ENCODE data around the gene CYP46A1.

Gene CYP46A1

DNA sequence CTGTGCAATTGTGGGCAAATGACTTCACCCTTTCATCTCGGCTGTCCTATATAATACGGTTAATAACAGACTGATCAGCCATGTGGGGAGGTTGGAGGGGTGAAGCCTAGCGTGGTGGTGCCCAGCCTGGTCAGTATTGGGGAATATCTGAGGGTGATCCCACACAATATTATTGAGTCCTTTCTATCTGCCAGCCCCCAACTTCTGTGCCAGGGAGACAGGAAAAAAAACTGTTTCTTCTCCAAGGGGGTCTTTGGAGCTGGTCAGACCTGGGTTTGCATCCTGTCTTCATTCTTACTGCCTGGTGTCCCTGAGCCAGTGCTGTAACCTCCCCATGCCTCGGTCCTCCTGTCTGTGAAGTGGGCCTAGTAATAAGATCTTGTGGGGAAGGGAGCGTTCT, 6.5 kb downstream of the CYP46A1 start:
- no peak for DNase-seq

GRCh38 chr14:99691111-99691885, 7.2 kb downstream of the CYP46A1 start:
- DNase-seq, result no peak

GRCh38 chr14:99693918-99694317, 9.8 kb downstream of the CYP46A1 start:
- DNase-seq, result no peak

- no peak for DNase-seq
These were observed 12.8 kb downstream of the CYP46A1 start for GRCh38 chr14:99696929-99697328.

DNA sequence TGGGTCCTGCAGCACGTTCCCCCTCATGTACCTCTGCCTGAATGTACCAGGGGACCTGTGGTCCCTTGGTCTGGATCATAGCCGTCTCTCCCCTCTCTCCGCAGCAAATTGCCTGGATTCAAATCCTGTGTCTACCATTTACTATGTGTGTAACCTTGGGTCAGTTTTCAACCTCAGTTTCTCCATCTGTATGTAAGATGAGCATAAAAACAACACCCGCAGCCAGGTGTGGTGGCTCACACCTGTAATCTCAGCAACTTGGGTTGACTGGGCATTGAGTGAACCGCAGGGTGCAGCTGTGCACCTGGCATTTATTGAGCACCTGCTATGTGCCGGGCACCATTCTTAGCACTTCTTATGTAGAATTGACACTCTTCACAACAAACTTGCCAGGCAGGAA, 14.1 kb downstream of the CYP46A1 start:
- DNase-seq, result no peak

GRCh38 chr14:99698642-99699041, 14.5 kb downstream of the CYP46A1 start:
- no peak for DNase-seq

GRCh38 chr14:99699085-99699760, 15.1 kb downstream of the CYP46A1 start:
- DNase-seq, result no peak

GRCh38 chr14:99699861-99700260, 15.8 kb downstream of the CYP46A1 start:
- no peak for DNase-seq

- no peak for DNase-seq
These were observed 16.3 kb downstream of the CYP46A1 start for GRCh38 chr14:99700379-99700778.

DNA sequence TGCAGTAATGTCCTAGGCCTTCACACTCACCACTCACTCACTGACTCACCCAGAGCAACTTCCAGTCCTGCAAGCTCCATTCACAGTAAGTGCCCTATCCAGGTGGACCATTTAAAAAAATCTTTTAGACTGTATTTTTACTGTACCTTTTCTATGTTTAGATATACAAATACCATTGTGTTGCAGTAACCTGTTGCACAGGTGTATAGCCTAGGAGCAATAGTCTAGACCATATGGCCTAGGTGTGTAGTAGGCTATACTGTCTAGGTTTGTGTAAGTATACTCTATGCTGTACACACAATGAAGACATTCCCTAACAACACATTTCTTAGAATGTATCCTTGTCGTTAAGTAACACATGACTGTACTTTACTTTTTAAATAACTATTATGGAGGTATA, 17.2 kb downstream of the CYP46A1 start:
- no peak for DNase-seq

DNA sequence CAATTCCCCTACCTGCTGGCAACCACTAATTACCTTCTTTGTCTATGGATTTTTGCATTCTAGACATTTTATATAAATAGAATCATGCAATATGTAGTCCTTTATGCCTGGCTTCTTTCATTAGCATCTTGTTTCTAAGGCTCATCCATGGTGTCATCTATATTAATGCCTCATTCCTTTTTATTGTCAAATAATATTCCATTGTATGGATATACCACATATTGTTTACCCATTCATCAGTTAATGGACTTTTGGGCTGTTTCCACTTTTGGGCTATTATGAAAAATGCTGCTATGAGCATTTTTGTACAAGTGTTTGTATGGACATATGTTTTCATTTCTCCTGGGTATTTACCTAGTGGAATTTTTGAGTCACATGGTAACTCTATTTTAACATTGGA, 18.0 kb downstream of the CYP46A1 start:
- no peak for DNase-seq

- DNase-seq, result no peak
These were observed 19.3 kb downstream of the CYP46A1 start for GRCh38 chr14:99703381-99703780.

GRCh38 chr14:99704037-99704436, 19.9 kb downstream of the CYP46A1 start:
- DNase-seq, result no peak

DNA sequence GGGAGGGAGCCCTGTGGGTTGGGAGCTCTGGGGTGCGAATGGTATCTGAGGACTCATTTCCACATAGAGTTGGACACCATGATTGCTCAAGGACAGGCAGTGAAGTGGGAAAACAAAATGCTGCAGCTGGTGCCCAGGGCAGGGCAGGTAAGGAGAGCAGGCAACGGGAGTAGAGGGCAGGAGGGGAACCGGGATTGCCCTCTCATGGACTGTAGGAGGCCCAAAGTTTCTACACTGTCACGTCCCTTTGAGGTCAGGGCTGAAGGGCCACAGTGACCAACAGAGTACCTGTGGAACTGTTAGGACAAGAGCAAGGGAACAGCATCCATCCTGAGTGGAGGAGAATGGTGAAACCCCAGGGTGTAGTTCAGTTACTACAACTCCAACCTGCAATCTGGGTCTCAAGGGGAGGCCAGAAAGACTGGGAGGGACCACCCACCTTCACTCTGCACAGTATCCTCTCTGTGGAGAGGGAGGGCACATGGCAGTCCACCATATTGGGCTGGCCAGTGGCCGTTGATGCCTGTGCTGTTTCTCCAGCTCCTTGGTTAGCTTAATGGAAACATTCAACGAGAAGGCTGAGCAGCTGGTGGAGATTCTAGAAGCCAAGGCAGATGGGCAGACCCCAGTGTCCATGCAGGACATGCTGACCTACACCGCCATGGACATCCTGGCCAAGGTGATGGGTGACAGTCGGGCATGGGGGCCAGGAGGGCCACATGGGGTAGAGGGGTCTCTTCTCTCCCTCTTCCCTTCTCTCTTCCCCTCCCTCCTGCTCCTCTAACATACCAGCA, 22.2 kb downstream of the CYP46A1 start:
- no peak for DNase-seq

DNA sequence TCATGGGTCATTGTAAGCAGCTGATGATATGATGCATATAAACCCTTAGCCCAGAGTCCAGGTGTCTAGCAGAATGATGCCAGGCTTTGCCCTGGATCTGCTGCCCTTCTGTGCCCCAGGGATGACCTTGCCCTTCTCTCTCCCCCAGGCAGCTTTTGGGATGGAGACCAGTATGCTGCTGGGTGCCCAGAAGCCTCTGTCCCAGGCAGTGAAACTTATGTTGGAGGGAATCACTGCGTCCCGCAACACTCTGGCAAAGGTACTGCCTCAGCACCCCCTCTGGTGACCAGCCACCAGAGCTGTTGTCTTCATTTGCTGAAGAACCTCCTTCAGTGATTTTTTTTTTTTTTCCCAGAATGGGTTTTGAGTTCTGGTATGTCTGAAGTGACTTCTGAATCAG, 23.3 kb downstream of the CYP46A1 start:
- no peak for DNase-seq

DNA sequence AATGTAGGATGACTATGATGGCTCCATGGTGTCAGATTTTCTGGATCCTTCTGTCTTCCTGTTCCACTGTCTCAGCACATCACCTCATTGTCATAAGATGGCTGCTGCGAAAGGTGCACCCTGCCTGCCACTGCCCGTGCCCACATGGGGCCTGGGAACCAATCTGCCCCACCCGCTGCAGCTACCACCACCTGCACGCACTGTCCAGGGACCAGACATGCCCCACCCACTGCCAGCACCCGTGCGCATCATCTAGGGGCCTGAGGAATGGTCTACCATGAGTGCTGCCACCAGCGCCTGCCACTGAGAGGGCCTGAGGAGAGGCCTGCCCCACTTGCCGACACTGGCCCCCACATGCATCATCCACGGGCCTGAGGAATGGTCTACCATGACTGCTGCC, 23.8 kb downstream of the CYP46A1 start:
- no peak for DNase-seq

GRCh38 chr14:99708449-99708848, 24.4 kb downstream of the CYP46A1 start:
- DNase-seq, result no peak

DNA sequence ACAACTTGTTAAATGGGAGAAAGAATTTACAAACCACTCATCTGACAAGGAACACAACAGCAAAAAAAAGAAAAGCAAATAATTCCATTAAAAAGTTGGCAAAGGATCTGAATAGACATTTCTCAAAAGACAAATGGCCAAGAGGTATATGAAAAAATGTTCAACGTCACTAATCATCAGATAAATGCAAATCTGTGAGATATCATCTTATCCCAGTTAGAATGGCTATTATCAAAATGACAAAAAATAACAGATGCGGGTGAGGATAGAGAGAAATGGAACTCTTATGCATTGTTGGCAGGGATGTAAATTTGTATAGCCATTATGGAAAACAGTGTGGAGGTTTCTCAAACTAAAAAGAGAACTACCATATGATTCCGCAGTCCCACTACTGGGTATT, 29.9 kb downstream of the CYP46A1 start:
- no peak for DNase-seq

- DNase-seq, result no peak
These were observed 31.3 kb downstream of the CYP46A1 start for GRCh38 chr14:99715266-99716000.

GRCh38 chr14:99716091-99716849, 32.2 kb downstream of the CYP46A1 start:
- DNase-seq, result no peak

DNA sequence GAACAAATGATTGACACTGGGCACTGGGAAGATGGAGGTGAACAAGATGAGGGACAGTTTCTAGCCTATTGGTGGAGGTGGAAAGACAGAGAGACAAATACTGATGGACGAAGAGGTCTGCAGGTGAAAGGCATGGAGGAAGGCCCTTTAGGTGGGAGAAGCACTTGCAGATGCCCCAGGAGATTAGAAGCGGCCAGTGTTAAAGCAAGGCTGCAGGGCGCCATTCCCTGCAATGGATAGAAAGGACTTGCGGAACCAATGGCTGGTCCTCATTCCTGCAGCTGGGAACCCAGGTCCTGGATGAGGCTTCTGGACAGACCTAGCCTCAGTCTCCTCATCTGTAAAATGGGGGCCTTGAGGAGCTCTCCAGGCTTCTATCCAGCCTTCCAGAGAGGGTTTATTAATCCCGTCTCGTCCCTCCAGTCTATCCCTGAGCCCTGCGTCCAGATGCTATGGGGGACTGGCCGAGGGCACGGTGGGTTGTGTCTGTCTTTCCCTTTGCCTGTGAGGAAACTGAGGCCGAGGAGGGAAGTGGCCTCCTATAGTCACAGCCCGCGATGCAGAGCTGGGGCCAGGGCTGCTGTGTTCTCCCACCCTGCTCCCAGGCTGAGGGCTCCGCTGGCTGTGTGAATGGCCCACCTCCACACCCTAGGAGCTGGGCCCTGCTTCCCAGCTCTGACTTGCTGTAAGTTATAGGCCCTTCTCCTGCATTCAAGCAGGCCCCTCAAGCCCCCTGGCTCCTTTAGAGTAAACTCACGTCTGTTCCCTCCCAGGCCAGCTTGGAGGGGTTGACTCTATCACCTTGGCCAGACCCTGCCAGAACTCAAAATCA, 33.0 kb downstream of the CYP46A1 start:
- DNase-seq, result no peak

DNA sequence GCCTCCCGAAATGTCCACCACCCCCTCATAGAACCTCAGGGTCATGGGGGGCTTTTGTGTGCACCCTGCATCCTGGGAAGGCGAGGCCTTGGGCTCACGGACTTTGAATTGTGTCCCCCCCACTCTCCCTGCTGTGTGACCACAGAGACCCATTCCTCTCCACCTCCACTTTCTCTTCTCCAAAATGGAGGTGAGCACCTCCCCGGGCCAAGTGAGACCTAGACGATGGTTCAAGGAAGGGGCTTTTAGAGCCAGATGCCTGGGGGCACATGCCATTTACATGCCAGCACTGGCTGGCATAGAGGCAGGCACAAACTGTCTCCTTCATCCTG, 33.5 kb downstream of the CYP46A1 start:
- DNase-seq, result no peak
